NCI-H748 (cell line): ENCODE results near the gene UBE2C.
"Not testable (repeated sequence)": the region's sequence is repeated elsewhere in the genome, so short reads cannot be mapped to it uniquely, and the experiment has no call there.

Experiments used
- DNase-seq: peaks from one replicate; lab custom pipeline; 2025; ENCODE audit not compliant: unreplicated experiment; lab: John Stamatoyannopoulos, UW

Gene UBE2C

GRCh38 chr20:45797955-45798354, 14.5 kb upstream of the UBE2C start:
- DNase-seq, result not testable (repeated sequence)

GRCh38 chr20:45798935-45799642, 13.4 kb upstream of the UBE2C start:
- DNase-seq, result peak; percentile 54

GRCh38 chr20:45801851-45802250, 10.6 kb upstream of the UBE2C start:
- DNase-seq, result no peak

GRCh38 chr20:45810191-45810970, 2.1 kb upstream of the UBE2C start:
- no peak for DNase-seq

GRCh38 chr20:45813006-45813340, 529 bp downstream of the UBE2C start:
- no peak for DNase-seq

GRCh38 chr20:45813489-45813888, 1.0 kb downstream of the UBE2C start:
- DNase-seq, result no peak

GRCh38 chr20:45814314-45814713, 1.9 kb downstream of the UBE2C start:
- DNase-seq, result no peak

GRCh38 chr20:45816951-45817350, 4.5 kb downstream of the UBE2C start:
- no peak for DNase-seq

GRCh38 chr20:45817376-45818194, 5.1 kb downstream of the UBE2C start:
- no peak for DNase-seq

GRCh38 chr20:45818239-45818638, 5.8 kb downstream of the UBE2C start:
- DNase-seq, result no peak

- no peak for DNase-seq
These were observed 7.0 kb downstream of the UBE2C start for GRCh38 chr20:45819466-45819865.

- DNase-seq, result peak; percentile 40
These were observed 9.5 kb downstream of the UBE2C start for GRCh38 chr20:45821947-45822346.

- DNase-seq, result peak; percentile 20
These were observed 10.4 kb downstream of the UBE2C start for GRCh38 chr20:45822857-45823256.

- DNase-seq, result peak; percentile 29
These were observed 11.7 kb downstream of the UBE2C start for GRCh38 chr20:45823949-45824835.

- no peak for DNase-seq
These were observed 14.1 kb downstream of the UBE2C start for GRCh38 chr20:45826381-45827019.

GRCh38 chr20:45827030-45827652, 14.7 kb downstream of the UBE2C start, which contains the start of gene TNNC2:
Gene TNNC2, minus strand, starts transcription at chr20:45827312. Its CDS starts 64 bp downstream, at chr20:45827248.
- DNase-seq, result no peak

GRCh38 chr20:45827712-45828111, 15.3 kb downstream of the UBE2C start:
- no peak for DNase-seq

GRCh38 chr20:45828589-45828988, 16.1 kb downstream of the UBE2C start:
- no peak for DNase-seq

- DNase-seq, result peak; percentile 12
These were observed 17.2 kb downstream of the UBE2C start for GRCh38 chr20:45829673-45830106.

- DNase-seq, result no peak
These were observed 20.2 kb downstream of the UBE2C start for GRCh38 chr20:45832619-45833018.
